ENCODE data around the gene CHMP2A. TPM values are rescaled to one million over a fixed set of nuclear protein-coding genes. Genes with fewer than 3 reads are reported as not detected.

Gene CHMP2A
- total and polyA plus RNA-seq, 2 donors from 2014 or later = 142 to 294 TPM

GRCh38 chr19:58566989-58567388, 12.1 kb upstream of the CHMP2A start:
- Histone ChIP-seq H3K4me3 (ENCODE audit: low read length in 3 of 3) (no peak overlapping the region), H3K9me3 (ENCODE audit: control insufficient read depth in 2 of 3, insufficient read depth in 1 of 3, low read length in 3 of 3) (no peaks in the 10 kb centered on the region), H3K27ac (ENCODE audit: low read depth in 2 of 2, low read length in 2 of 2) (no peak overlapping the region), H3K27me3 (ENCODE audit: control insufficient read depth, insufficient read depth, low read length) (no peaks in the 10 kb centered on the region), H3K36me3 (ENCODE audit: control insufficient read depth in 2 of 3, insufficient read depth in 3 of 3, low read length in 3 of 3) (peaks cover 3 to 5% (median 4%) of the 10 kb centered on the region in 3 donors), H3K9ac (ENCODE audit: low read length in 3 of 3) (no peak overlapping the region), H3K4me1 (ENCODE audit: control insufficient read depth in 2 of 3, insufficient read depth in 2 of 3, low read depth in 1 of 3, low read length in 3 of 3) (peaks cover 0 to 18% (median 3%) of the 10 kb centered on the region in 3 donors)
- DNase-seq (peak in 1 of 5 donors; percentile 18), FAIRE-seq (no peak)
- intact Hi-C loops (cut with DNase I) = no loop called here
- TF ChIP-seq, protein P1, sequence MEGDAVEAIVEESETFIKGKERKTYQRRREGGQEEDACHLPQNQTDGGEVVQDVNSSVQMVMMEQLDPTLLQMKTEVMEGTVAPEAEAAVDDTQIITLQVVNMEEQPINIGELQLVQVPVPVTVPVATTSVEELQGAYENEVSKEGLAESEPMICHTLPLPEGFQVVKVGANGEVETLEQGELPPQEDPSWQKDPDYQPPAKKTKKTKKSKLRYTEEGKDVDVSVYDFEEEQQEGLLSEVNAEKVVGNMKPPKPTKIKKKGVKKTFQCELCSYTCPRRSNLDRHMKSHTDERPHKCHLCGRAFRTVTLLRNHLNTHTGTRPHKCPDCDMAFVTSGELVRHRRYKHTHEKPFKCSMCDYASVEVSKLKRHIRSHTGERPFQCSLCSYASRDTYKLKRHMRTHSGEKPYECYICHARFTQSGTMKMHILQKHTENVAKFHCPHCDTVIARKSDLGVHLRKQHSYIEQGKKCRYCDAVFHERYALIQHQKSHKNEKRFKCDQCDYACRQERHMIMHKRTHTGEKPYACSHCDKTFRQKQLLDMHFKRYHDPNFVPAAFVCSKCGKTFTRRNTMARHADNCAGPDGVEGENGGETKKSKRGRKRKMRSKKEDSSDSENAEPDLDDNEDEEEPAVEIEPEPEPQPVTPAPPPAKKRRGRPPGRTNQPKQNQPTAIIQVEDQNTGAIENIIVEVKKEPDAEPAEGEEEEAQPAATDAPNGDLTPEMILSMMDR (IDR thresholded peaks at IDR 0.05; ENCODE audit: borderline replicate concordance, extremely low read depth, insufficient read depth) = no peak

- Histone ChIP-seq H3K4me1 (ENCODE audit: control insufficient read depth in 2 of 3, insufficient read depth in 2 of 3, low read depth in 1 of 3, low read length in 3 of 3) (peaks cover 3 to 28% (median 12%) of the 10 kb centered on the region in 3 donors), H3K27me3 (ENCODE audit: control insufficient read depth, insufficient read depth, low read length) (no peaks in the 10 kb centered on the region), H3K27ac (ENCODE audit: low read depth in 2 of 2, low read length in 2 of 2) (no peak overlapping the region), H3K4me3 (ENCODE audit: low read length in 3 of 3) (no peak overlapping the region), H3K36me3 (ENCODE audit: control insufficient read depth in 2 of 3, insufficient read depth in 3 of 3, low read length in 3 of 3) (peaks cover 2 to 4% (median 3%) of the 10 kb centered on the region in 3 donors), H3K9me3 (ENCODE audit: control insufficient read depth in 2 of 3, insufficient read depth in 1 of 3, low read length in 3 of 3) (no peaks in the 10 kb centered on the region), H3K9ac (ENCODE audit: low read length in 3 of 3) (no peak overlapping the region)
- intact Hi-C loops (cut with DNase I) = no loop called here
- DNase-seq (peak in 1 of 5 donors; percentile 61), FAIRE-seq (no peak)
- TF ChIP-seq, protein P1 (IDR thresholded peaks at IDR 0.05; ENCODE audit: borderline replicate concordance, extremely low read depth, insufficient read depth) = no peak
Observed at GRCh38 chr19:58563823-58564222, 8.9 kb upstream of the CHMP2A start.

- TF ChIP-seq, protein P1 (IDR thresholded peaks at IDR 0.05; ENCODE audit: borderline replicate concordance, extremely low read depth, insufficient read depth) = no peak
- no peak overlapping the region for H3K27ac ChIP-seq (ENCODE audit: low read depth in 2 of 2, low read length in 2 of 2)
- FAIRE-seq = no peak
Observed at GRCh38 chr19:58563034-58563573, 8.2 kb upstream of the CHMP2A start.

More at GRCh38 chr19:58563034-58563573, 8.2 kb upstream of the CHMP2A start:
- Histone ChIP-seq H3K36me3 (ENCODE audit: control insufficient read depth in 2 of 3, insufficient read depth in 3 of 3, low read length in 3 of 3) (peaks cover 0 to 2% (median 0%) of the 10 kb centered on the region in 3 donors), H3K4me3 (ENCODE audit: low read length in 3 of 3) (peak overlapping the region; percentile 29 to 53 (median 38)), H3K9me3 (ENCODE audit: control insufficient read depth in 2 of 3, insufficient read depth in 1 of 3, low read length in 3 of 3) (no peaks in the 10 kb centered on the region), H3K9ac (ENCODE audit: low read length in 3 of 3) (peak overlapping the region in 2 of 3 donors; percentile 25 to 29), H3K4me1 (ENCODE audit: control insufficient read depth in 2 of 3, insufficient read depth in 2 of 3, low read depth in 1 of 3, low read length in 3 of 3) (peaks cover 3 to 28% (median 12%) of the 10 kb centered on the region in 3 donors), H3K27me3 (ENCODE audit: control insufficient read depth, insufficient read depth, low read length) (no peaks in the 10 kb centered on the region)
- intact Hi-C loops (cut with DNase I) = no loop called here
- peak; percentile 59 to 87 (median 68) for DNase-seq
